SK-N-SH treated with all-trans-retinoic acid at 6 μM for 48 hours (cell line): Measurements from ENCODE around the gene SLC17A5.

Source experiments
- ATAC-seq: fragments of 200-7000 bp; cut with Tn5 transposase; 3 replicates; pipeline ENCODE4 v1.9.1; 2020; ENCODE audit warnings: mild to moderate bottlenecking, moderate library complexity
- ARNTL ChIP-seq: fragments of 450-650 bp; formaldehyde crosslinking; IDR thresholded peaks from 2 replicates; pipeline ENCODE4 v1.5.0; 2020; ENCODE audit warnings: low read depth, mild to moderate bottlenecking, moderate library complexity, borderline replicate concordance
- BACH2 ChIP-seq: fragments of 250-450 bp; sonication (Bioruptor Pico); IDR thresholded peaks from 2 replicates; pipeline ENCODE4 v1.9.0; 2021; ENCODE audit warnings: mild to moderate bottlenecking, borderline replicate concordance
- CSDC2 ChIP-seq: fragments of 250-450 bp; sonication (Bioruptor Pico); IDR thresholded peaks from 2 replicates; pipeline ENCODE4 v1.5.0; 2020; ENCODE audit warnings: mild to moderate bottlenecking, moderate library complexity
- ESRRG ChIP-seq: fragments of 250-450 bp; sonication (Bioruptor Pico); IDR thresholded peaks from 2 replicates; pipeline ENCODE4 v1.6.1; 2021; ENCODE audit warnings: mild to moderate bottlenecking
- GLIS3 ChIP-seq: fragments of 250-450 bp; sonication (Bioruptor Pico); IDR thresholded peaks from 2 replicates; pipeline ENCODE4 v1.5.0; 2020; ENCODE audit warnings: mild to moderate bottlenecking, moderate library complexity
- ISL1 ChIP-seq: fragments of 250-450 bp; sonication (Bioruptor Pico); IDR thresholded peaks from 2 replicates; pipeline ENCODE4 v2.1.2; 2022; ENCODE audit warnings: mild to moderate bottlenecking, moderate library complexity
- OSR1 ChIP-seq: fragments of 250-450 bp; sonication (Bioruptor Pico); IDR thresholded peaks from 2 replicates; pipeline ENCODE4 v1.8.0; 2022; ENCODE audit warnings: moderate library complexity, mild to moderate bottlenecking, inconsistent platforms
- PATZ1 ChIP-seq: fragments of 250-450 bp; sonication (Bioruptor Pico); IDR thresholded peaks from 2 replicates; pipeline ENCODE4 v1.8.0; 2020; ENCODE audit warnings: mild to moderate bottlenecking, moderate library complexity, borderline replicate concordance
- POU6F1 ChIP-seq: fragments of 250-450 bp; sonication (Bioruptor Pico); IDR thresholded peaks from 2 replicates; pipeline ENCODE4 v1.8.0; 2021; ENCODE audit warnings: low read depth, mild to moderate bottlenecking, moderate library complexity, borderline replicate concordance
- PPARA ChIP-seq: fragments of 250-450 bp; sonication (Bioruptor Pico); IDR thresholded peaks from 2 replicates; pipeline ENCODE4 v1.5.0; 2020; ENCODE audit warnings: mild to moderate bottlenecking, borderline replicate concordance
- RARB ChIP-seq: fragments of 250-450 bp; sonication (Bioruptor Pico); IDR thresholded peaks from 2 replicates; pipeline ENCODE4 v1.8.0; 2021; ENCODE audit warnings: mild to moderate bottlenecking, moderate library complexity
- SNAI2 ChIP-seq: fragments of 250-450 bp; sonication (Bioruptor Pico); IDR thresholded peaks from 2 replicates; pipeline ENCODE4 v1.5.0; 2020; ENCODE audit warnings: mild to moderate bottlenecking, moderate library complexity
- TCF4 ChIP-seq: fragments of 250-450 bp; sonication (Bioruptor Pico); IDR thresholded peaks from 2 replicates; pipeline ENCODE4 v1.8.0; 2021; ENCODE audit warnings: mild to moderate bottlenecking, moderate library complexity, borderline replicate concordance
- TOX ChIP-seq: fragments of 250-450 bp; sonication (Bioruptor Pico); IDR thresholded peaks from 2 replicates; pipeline ENCODE4 v1.8.0; 2021; ENCODE audit warnings: mild to moderate bottlenecking, moderate library complexity, borderline replicate concordance
- TSHZ2 ChIP-seq: fragments of 250-450 bp; sonication (Bioruptor Pico); IDR thresholded peaks from 2 replicates; pipeline ENCODE4 v1.5.0; 2020; ENCODE audit warnings: mild to moderate bottlenecking, moderate library complexity
- ZC3H10 ChIP-seq: fragments of 250-450 bp; sonication (Bioruptor Pico); IDR thresholded peaks from 2 replicates; pipeline ENCODE4 v1.5.1; 2021; ENCODE audit warnings: mild to moderate bottlenecking, moderate library complexity
- ZFP3 ChIP-seq: fragments of 250-450 bp; sonication (Bioruptor Pico); IDR thresholded peaks from 2 replicates; pipeline ENCODE4 v1.5.0; 2020; ENCODE audit warnings: mild to moderate bottlenecking, moderate library complexity
- ZFP30 ChIP-seq: fragments of 450-650 bp; formaldehyde crosslinking; IDR thresholded peaks from 2 replicates; pipeline ENCODE4 v1.5.0; 2022; ENCODE audit warnings: mild to moderate bottlenecking, moderate library complexity
- ZNF565 ChIP-seq: fragments of 450-650 bp; formaldehyde crosslinking; conservative IDR thresholded peaks from 2 replicates; pipeline ENCODE4 v1.5.0; 2020; ENCODE audit warnings: low read depth, mild to moderate bottlenecking, moderate library complexity
- ZNF70 ChIP-seq: fragments of 450-650 bp; formaldehyde crosslinking; IDR thresholded peaks from 2 replicates; pipeline ENCODE4 v1.5.0; 2020; ENCODE audit warnings: mild to moderate bottlenecking, moderate library complexity
- ZNF8 ChIP-seq: fragments of 450-650 bp; formaldehyde crosslinking; IDR thresholded peaks from 2 replicates; pipeline ENCODE4 v1.5.0; 2020; ENCODE audit warnings: mild to moderate bottlenecking, moderate library complexity

Gene SLC17A5

GRCh38 chr6:73694711-73695411 is 41.1 kb upstream of the SLC17A5 start:
- no peak for TF ChIP-seq PATZ1 (CRISPR knock-in tag)
- no peak for TF ChIP-seq TCF4
- no peak for TF ChIP-seq ZNF8
- no peak for TF ChIP-seq ARNTL (CRISPR knock-in tag)
- no peak for TF ChIP-seq ZFP30 (CRISPR knock-in tag)
- TF ChIP-seq, all 23 proteins: peak for 0
- ATAC-seq = peak; percentile 76

- TF ChIP-seq RARB (CRISPR knock-in tag) (no peak), ZNF565 (CRISPR knock-in tag) (no peak), ARNTL (CRISPR knock-in tag) (no peak), TCF4 (no peak), PPARA (CRISPR knock-in tag) (no peak), OSR1 (CRISPR knock-in tag) (no peak), BACH2 (CRISPR knock-in tag) (no peak), TSHZ2 (CRISPR knock-in tag) (no peak), PATZ1 (CRISPR knock-in tag) (no peak), ZC3H10 (CRISPR knock-in tag) (no peak), ESRRG (CRISPR knock-in tag) (no peak), ISL1 (CRISPR knock-in tag) (no peak), ZFP30 (CRISPR knock-in tag) (no peak), SNAI2 (CRISPR knock-in tag) (no peak), ZNF70 (CRISPR knock-in tag) (no peak), TOX (CRISPR knock-in tag) (no peak)
- no peak for ATAC-seq
These were observed 37.7 kb upstream of the SLC17A5 start for GRCh38 chr6:73691512-73691911.

- no peak for TF ChIP-seq TCF4
- no peak for TF ChIP-seq BACH2 (CRISPR knock-in tag)
- no peak for TF ChIP-seq ZNF70 (CRISPR knock-in tag)
- TF ChIP-seq TOX (CRISPR knock-in tag) = no peak
- TF ChIP-seq POU6F1 (CRISPR knock-in tag) = no peak
- no peak for TF ChIP-seq OSR1 (CRISPR knock-in tag)
- TF ChIP-seq GLIS3 (CRISPR knock-in tag) = no peak
- no peak for TF ChIP-seq ARNTL (CRISPR knock-in tag)
- TF ChIP-seq ZNF565 (CRISPR knock-in tag) = no peak
- no peak for TF ChIP-seq ZNF8
- TF ChIP-seq ZFP3 = no peak
- no peak for TF ChIP-seq CSDC2 (CRISPR knock-in tag)
- ATAC-seq = no peak
These were observed 36.3 kb upstream of the SLC17A5 start for GRCh38 chr6:73690056-73690455.
